HG02852 (cell line): ENCODE measurements around the gene MACROD2.

Experiments used
- ATAC-seq: cut with Tn5 transposase; IDR thresholded peaks from one replicate; pipeline ENCODE4 v1.9.1; 2021; ENCODE audit warnings: mild to moderate bottlenecking, moderate library complexity; ENCODE audit not compliant: unreplicated experiment

Gene MACROD2

GRCh38 chr20:14055127-14055742 lies 59.9 kb downstream of the MACROD2 start:
- peak; percentile 51 for ATAC-seq

- ATAC-seq, result no peak
Measured at GRCh38 chr20:14062171-14062570, 66.9 kb downstream of the MACROD2 start.

GRCh38 chr20:14062786-14063185 lies 67.5 kb downstream of the MACROD2 start:
- no peak for ATAC-seq

GRCh38 chr20:14064333-14064732 lies 69.0 kb downstream of the MACROD2 start:
- no peak for ATAC-seq

- no peak for ATAC-seq
Measured at GRCh38 chr20:14064921-14065320, 69.6 kb downstream of the MACROD2 start.

GRCh38 chr20:14065774-14066173 lies 70.5 kb downstream of the MACROD2 start:
- no peak for ATAC-seq

GRCh38 chr20:14067603-14068002 lies 72.3 kb downstream of the MACROD2 start:
- no peak for ATAC-seq

- no peak for ATAC-seq
Measured at GRCh38 chr20:14069796-14070195, 74.5 kb downstream of the MACROD2 start.

- ATAC-seq, result no peak
Measured at GRCh38 chr20:14093652-14094051, 98.3 kb downstream of the MACROD2 start.

- ATAC-seq, result no peak
Measured at GRCh38 chr20:14098261-14098660, 102.9 kb downstream of the MACROD2 start.

GRCh38 chr20:14113416-14113815 lies 118.1 kb downstream of the MACROD2 start:
- no peak for ATAC-seq

- no peak for ATAC-seq
Measured at GRCh38 chr20:14114065-14114704, 118.9 kb downstream of the MACROD2 start.

- ATAC-seq, result no peak
Measured at GRCh38 chr20:14116037-14116436, 120.7 kb downstream of the MACROD2 start.

- no peak for ATAC-seq
Measured at GRCh38 chr20:14117768-14118167, 122.5 kb downstream of the MACROD2 start.

- ATAC-seq, result no peak
Measured at GRCh38 chr20:14126856-14127255, 131.5 kb downstream of the MACROD2 start.

- ATAC-seq, result no peak
Measured at GRCh38 chr20:14127514-14128223, 132.4 kb downstream of the MACROD2 start.

- ATAC-seq, result no peak
Measured at GRCh38 chr20:14134004-14134403, 138.7 kb downstream of the MACROD2 start.

- ATAC-seq, result no peak
Measured at GRCh38 chr20:14142171-14142570, 146.9 kb downstream of the MACROD2 start.

GRCh38 chr20:14142964-14143627 lies 147.8 kb downstream of the MACROD2 start:
- ATAC-seq, result no peak

- ATAC-seq, result no peak
Measured at GRCh38 chr20:14148042-14148441, 152.7 kb downstream of the MACROD2 start.

GRCh38 chr20:14155361-14155760 lies 160.0 kb downstream of the MACROD2 start:
- ATAC-seq, result no peak

GRCh38 chr20:14178528-14178927 lies 183.2 kb downstream of the MACROD2 start:
- no peak for ATAC-seq
